ENCODE results near the gene LCMT1.

DNA sequence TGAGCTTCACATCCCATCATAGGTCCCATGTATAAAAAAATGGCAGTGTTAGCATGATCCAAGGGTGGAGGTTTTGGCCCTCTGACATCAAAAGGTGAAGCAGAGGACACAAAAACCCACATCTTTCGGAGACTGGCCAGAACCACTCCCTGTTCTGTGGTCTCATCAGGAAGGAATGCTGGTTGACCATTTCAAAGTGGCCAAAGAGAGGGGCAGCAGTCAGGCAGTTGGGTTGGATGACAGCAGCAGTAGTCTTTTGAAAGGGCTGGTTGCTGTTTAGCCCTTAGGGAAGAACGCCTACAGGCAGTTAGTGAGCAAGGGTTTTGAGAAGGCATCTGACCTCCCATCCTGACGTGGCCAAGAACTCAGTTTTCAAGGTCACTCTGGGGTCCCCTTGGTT, 40.5 kb downstream of the LCMT1 start:
- TF ChIP-seq CTCF (conservative IDR thresholded peaks at IDR 0.05 in 1 of 2, IDR thresholded peaks at IDR 0.05 in 1 of 2; ENCODE audit: low read depth in 1 of 2, low read length in 2 of 2): no peak
- no peak for TF ChIP-seq EZH2 (IDR thresholded peaks at IDR 0.05; ENCODE audit: low read length, missing control alignments)
